Measurements from ENCODE around the gene POLE3. TPM values are rescaled to one million over a fixed set of nuclear protein-coding genes. Genes with fewer than 3 reads are reported as not detected.

POLE3 gene
- polyA plus RNA-seq, 3 donors, result 36.1 to 113 (median 92.1) TPM

DNA sequence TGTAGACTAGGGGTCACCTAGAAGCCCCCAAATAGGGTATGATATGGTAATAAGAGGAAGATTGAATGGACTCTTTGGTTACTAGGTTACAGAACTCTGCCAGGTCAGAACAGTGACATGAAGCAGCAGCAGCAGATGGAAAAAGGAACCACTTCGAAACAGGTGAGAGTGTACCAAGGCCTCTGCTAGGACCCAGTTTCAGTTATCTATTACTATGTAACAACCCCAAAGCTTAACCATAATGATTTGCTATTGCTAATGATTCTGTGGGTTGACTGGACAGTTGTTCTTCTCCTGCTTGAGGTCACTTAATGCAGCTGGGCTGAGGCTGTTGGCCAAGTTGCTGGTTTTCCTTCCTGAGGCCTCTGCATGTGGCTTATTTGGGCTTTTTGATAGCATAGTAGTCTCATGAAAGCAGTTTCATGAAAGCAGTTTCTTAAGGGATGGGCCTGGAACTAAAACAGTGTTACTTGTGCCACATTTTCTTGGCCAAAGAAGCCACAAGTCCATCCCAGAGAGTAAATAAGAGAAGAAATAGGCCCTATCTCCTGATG, 17.7 kb upstream of the POLE3 start:
- intact Hi-C loops (cut with micrococcal nuclease), result no loop called here
- Histone ChIP-seq H3K79me2 (ENCODE audit: insufficient read depth, low read length) (no peaks in the 10 kb centered on the region), H3K27me3 (ENCODE audit: control insufficient read depth in 2 of 2, insufficient read depth in 2 of 2, low read length in 2 of 2) (no peaks in the 10 kb centered on the region), H3K4me1 (ENCODE audit: control insufficient read depth in 1 of 2, insufficient read depth in 2 of 2, low read length in 2 of 2) (peaks cover 12 to 16% of the 10 kb centered on the region in 2 donors), H3K27ac (ENCODE audit: low read depth in 1 of 2, low read length in 2 of 2) (no peak overlapping the region), H4K20me1 (ENCODE audit: insufficient read depth, low read length) (no peaks in the 10 kb centered on the region), H3K4me3 (replicated peaks in 1 of 3; ENCODE audit: low read depth in 2 of 3, low read length in 3 of 3) (no peak overlapping the region), H3K4me2 (replicated peaks; ENCODE audit: extremely low read depth, low read length, poor library complexity, severe bottlenecking) (no peak overlapping the region), H3K36me3 (replicated peaks in 1 of 2; ENCODE audit: control insufficient read depth in 1 of 2, insufficient read depth in 2 of 2, low read length in 2 of 2) (no peaks in the 10 kb centered on the region), H2AFZ (ENCODE audit: insufficient read depth, low read depth, low read length, poor library complexity, severe bottlenecking) (no peak overlapping the region), H3K9ac (ENCODE audit: insufficient read depth, low read length, poor library complexity, severe bottlenecking) (no peak overlapping the region), H3K9me3 (replicated peaks in 1 of 2; ENCODE audit: control insufficient read depth in 1 of 2, insufficient read depth in 1 of 2, low read length in 2 of 2) (no peaks in the 10 kb centered on the region)
- TF ChIP-seq, protein P1, sequence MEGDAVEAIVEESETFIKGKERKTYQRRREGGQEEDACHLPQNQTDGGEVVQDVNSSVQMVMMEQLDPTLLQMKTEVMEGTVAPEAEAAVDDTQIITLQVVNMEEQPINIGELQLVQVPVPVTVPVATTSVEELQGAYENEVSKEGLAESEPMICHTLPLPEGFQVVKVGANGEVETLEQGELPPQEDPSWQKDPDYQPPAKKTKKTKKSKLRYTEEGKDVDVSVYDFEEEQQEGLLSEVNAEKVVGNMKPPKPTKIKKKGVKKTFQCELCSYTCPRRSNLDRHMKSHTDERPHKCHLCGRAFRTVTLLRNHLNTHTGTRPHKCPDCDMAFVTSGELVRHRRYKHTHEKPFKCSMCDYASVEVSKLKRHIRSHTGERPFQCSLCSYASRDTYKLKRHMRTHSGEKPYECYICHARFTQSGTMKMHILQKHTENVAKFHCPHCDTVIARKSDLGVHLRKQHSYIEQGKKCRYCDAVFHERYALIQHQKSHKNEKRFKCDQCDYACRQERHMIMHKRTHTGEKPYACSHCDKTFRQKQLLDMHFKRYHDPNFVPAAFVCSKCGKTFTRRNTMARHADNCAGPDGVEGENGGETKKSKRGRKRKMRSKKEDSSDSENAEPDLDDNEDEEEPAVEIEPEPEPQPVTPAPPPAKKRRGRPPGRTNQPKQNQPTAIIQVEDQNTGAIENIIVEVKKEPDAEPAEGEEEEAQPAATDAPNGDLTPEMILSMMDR (IDR thresholded peaks at IDR 0.05), result no peak
- no peaks in the 10 kb centered on the region for H3K36me3 Mint-ChIP-seq
- no CpG with 5 or more reads among the region's 1 CpG for WGBS (ENCODE audit: insufficient coverage)
- no peak for DNase-seq
- H3K27me3 Mint-ChIP-seq (ENCODE audit: low read depth in 3 of 3), result peaks cover 0 to 4% (median 0%) of the 10 kb centered on the region in 3 donors
- H3K9me3 Mint-ChIP-seq, result peaks cover 0 to 2% (median 0%) of the 10 kb centered on the region in 7 donors
- no peak overlapping the region for H3K27ac Mint-ChIP-seq
- H3K4me3 Mint-ChIP-seq, result no peak overlapping the region
- H3K4me1 Mint-ChIP-seq, result peaks cover 28% of the 10 kb centered on the region

- Histone ChIP-seq H3K36me3 (replicated peaks in 1 of 2; ENCODE audit: control insufficient read depth in 1 of 2, insufficient read depth in 2 of 2, low read length in 2 of 2) (no peaks in the 10 kb centered on the region), H3K4me1 (ENCODE audit: control insufficient read depth in 1 of 2, insufficient read depth in 2 of 2, low read length in 2 of 2) (peaks cover 12 to 16% of the 10 kb centered on the region in 2 donors), H3K9me3 (replicated peaks in 1 of 2; ENCODE audit: control insufficient read depth in 1 of 2, insufficient read depth in 1 of 2, low read length in 2 of 2) (no peaks in the 10 kb centered on the region), H3K79me2 (ENCODE audit: insufficient read depth, low read length) (no peaks in the 10 kb centered on the region), H3K27me3 (ENCODE audit: control insufficient read depth in 2 of 2, insufficient read depth in 2 of 2, low read length in 2 of 2) (no peaks in the 10 kb centered on the region), H3K4me2 (replicated peaks; ENCODE audit: extremely low read depth, low read length, poor library complexity, severe bottlenecking) (no peak overlapping the region), H2AFZ (ENCODE audit: insufficient read depth, low read depth, low read length, poor library complexity, severe bottlenecking) (no peak overlapping the region), H3K4me3 (replicated peaks in 1 of 3; ENCODE audit: low read depth in 2 of 3, low read length in 3 of 3) (no peak overlapping the region), H4K20me1 (ENCODE audit: insufficient read depth, low read length) (no peaks in the 10 kb centered on the region), H3K9ac (ENCODE audit: insufficient read depth, low read length, poor library complexity, severe bottlenecking) (no peak overlapping the region), H3K27ac (ENCODE audit: low read depth in 1 of 2, low read length in 2 of 2) (no peak overlapping the region)
- 83% methylated on average over 1 of the region's 2 CpGs for WGBS (ENCODE audit: insufficient coverage)
- H3K27me3 Mint-ChIP-seq (ENCODE audit: low read depth in 3 of 3), result peaks cover 0 to 4% (median 0%) of the 10 kb centered on the region in 3 donors
- H3K27ac Mint-ChIP-seq, result peak overlapping the region in 2 of 7 donors; percentile 7 to 20
- TF ChIP-seq, protein P1 (IDR thresholded peaks at IDR 0.05), result no peak
- no peak overlapping the region for H3K4me3 Mint-ChIP-seq
- H3K36me3 Mint-ChIP-seq, result no peaks in the 10 kb centered on the region
- intact Hi-C loops (cut with micrococcal nuclease), result no loop called here
- no peaks in the 10 kb centered on the region for H3K9me3 Mint-ChIP-seq
- H3K4me1 Mint-ChIP-seq, result peaks cover 28% of the 10 kb centered on the region
- DNase-seq, result peak in 2 of 3 donors; percentile 35 to 57
These were observed 17.2 kb upstream of the POLE3 start for GRCh38 chr9:113427629-113428028.
